Limb (tissue), 2 donors: ENCODE results near the gene GJA1.
"Not testable (repeated sequence)": the region's sequence is repeated elsewhere in the genome, so short reads cannot be mapped to it uniquely, and the experiment has no call there.

Experiments
- DNase-seq, 2 donors: peaks; one replicate each; pipeline ENCODE4 v3.0.0-alpha.2; 2016; ENCODE audit errors: extremely low spot score in 2 of 2

GJA1 gene

DNA sequence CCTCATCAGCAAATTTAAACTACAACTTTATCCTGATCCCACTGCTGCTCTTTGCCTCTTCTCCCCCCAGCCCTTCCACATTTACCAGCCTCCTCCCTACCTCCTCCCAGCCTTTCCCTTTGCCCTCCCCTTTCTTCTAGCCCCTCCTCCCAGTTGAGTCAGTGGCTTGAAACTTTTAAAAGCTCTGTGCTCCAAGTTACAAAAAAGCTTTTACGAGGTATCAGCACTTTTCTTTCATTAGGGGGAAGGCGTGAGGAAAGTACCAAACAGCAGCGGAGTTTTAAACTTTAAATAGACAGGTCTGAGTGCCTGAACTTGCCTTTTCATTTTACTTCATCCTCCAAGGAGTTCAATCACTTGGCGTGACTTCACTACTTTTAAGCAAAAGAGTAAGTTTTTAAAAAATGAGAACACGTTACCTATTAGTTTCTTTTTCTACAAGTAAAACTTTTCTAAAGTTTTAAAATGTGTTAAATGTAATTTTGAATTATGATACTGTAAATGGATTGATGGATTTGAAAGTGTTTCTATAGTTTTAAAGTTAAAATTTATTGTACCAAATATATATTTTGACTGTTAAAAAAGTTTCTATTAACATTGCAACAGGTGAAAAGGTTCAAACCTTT, at the start of gene GJA1:
Gene GJA1, plus strand, starts transcription at position 203 of the 626 bp plus-strand sequence. CDS start 11,202 bp downstream, outside the sequence.
- peak; percentile 70 to 85 for DNase-seq

DNA sequence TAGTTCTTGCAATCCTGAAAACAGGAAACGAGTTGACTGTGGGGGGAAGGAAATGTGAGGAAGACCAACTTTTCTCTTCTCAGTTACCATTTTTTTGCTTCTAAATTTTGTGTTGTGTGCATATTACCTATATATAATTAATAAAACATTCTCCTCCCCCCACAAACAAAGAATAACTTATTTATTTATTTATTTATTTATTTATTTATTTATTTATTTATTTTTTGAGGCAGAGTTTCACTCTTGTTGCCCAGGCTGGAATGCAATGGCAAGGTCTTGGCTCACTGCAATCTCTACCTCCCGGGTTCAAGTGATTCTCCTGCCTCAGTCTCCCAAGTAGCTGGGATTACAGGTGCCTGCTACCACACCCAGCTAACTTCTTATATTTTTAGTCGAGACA, 48.9 kb upstream of the GJA1 start:
- not testable (repeated sequence) for DNase-seq

DNA sequence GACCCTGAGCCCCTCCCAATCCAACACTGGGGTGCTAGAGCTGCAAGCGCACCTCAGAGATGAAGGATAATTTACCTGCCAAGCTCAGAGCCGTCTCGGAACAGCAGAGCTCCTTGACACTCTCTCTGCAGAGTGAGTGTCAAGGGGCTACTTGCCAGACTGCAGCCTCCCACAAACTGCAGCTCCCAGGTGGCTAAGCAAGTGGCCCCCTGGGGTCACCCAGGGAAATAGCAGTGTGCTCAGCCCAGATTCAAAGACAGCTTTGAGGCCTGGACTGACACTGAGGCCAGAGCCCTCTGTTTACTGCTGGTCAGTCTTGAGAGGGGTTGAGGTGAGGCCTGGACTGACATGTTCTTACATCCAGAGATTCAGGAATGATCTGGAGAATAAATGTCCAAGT, 46.0 kb upstream of the GJA1 start:
- DNase-seq, result no peak

DNA sequence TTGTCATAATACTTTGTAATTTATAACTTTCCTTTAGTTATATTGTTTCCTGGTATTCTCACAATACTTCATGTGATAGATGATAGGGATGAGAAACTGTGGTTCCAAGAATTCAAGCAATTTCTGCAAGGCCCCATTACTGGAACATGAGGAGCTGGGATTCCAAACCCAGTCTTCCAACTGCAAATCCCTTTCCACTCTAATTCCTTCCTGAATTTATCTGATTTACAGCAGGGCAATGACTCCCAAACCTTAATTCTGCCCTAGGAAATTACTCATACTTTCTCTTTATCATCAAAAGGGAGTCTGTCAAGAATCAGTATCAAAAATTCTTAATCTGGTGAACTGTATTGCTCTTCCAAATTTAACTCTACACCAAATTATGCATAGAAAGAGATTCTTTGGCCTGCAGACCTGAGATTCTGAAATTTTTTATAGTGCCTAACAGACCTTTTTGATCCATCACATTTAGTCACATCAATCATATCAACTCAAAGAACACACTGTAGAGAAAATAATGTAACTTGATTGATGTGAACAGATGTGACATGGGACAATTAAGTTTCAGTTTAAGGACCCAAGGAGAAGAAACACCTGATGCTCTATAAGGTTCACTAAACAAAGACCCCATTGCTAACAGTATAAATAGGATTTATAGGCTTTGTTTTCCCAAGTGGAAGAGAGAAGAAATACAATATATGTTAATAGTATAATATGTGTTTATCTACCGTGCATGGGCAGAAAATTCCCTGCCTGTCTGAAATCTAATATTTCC, 41.5 kb upstream of the GJA1 start:
- DNase-seq, result no peak

DNA sequence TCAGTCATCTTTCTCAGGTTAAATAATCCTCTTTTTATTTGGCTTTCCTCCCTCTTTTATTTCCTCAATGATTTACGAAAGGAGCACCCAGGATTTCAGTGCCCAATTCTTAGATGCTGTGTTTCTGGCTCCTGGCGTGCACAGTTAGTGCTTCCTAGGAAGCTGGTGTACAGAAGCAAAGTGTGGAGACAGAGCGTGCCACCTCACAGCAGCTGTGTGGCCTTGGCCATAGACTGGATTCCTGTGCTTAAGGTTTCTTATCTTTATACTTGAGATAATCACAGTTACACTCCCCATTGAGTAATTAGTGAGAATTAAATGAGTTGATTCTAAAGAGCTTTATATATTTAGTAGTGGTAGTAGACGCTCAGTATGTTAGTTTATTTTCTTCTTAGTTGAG, 39.7 kb upstream of the GJA1 start:
- no peak for DNase-seq

DNA sequence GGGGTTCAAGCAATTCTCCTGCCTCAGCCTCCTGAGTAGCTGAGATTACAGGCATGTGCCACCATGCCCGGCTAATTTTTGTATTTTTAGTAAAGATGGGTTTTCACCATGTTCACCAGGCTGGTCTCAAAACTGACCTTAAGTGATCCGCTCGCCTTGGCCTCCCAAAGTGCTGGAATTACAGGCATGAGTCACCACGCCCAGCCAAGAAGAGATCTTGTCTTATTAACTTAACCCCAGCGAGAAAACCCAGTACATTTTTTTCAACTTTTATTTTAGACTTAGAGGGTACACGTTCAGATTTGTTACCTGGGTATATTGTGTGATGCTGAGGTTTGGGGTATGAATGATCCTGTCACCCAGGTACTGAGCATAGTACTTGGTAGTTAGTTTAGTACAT, 38.3 kb upstream of the GJA1 start:
- not testable (repeated sequence) for DNase-seq

DNA sequence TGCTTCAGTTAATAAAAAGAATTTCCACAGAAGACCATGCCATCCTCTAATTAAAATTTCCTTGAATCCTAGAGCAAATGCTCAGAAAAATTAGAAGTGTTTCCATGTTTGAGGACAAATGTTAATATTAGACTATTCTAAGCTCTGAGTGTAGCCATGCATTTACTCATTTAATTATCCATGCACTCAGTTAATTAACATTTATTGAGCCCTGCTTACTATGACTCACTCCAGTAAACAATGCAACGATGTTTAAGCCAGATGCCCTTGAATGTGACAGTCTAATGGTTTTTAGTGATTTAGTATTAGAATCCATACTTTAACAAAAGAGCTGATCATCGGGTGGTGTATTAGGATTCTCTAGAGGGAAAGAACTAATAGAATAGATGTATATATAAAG, 37.3 kb upstream of the GJA1 start:
- no peak for DNase-seq

DNA sequence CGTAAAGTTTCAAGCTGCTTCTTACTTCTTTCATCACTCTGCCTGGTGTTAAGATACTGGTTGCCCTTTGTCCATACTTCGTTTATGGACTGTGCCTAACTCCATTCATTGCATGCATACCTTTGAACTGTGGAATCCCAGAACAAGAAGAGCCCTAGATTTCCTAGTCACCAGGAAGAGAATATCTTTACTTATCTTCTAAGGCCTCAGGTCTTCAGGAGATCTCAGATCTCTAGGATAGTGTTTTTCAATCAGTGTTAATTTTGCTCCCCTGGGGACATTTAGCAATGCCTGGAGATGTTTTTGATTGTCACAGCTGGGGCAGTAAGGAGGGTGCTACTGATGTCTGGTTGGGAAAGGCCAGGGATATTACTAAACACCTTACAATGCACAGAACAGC, 35.5 kb upstream of the GJA1 start:
- no peak for DNase-seq

DNA sequence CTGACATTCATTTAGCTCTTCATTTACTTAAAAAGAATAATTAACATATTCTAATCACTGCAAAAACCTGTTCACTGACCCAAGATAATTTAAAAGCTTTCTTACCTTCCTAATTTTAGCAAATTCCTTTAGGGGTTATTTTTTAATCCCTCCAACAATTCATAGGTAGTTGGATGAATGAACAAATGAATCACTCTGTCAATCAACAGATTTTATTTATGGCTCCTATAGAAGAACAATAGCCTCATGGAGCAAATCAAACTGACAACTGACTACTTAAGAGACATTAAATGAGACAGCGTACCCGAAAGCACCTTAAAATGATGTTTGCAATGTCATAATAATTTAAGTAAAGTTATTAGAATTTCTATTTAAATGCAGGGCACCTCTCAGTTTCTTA, 31.5 kb upstream of the GJA1 start:
- no peak for DNase-seq

DNA sequence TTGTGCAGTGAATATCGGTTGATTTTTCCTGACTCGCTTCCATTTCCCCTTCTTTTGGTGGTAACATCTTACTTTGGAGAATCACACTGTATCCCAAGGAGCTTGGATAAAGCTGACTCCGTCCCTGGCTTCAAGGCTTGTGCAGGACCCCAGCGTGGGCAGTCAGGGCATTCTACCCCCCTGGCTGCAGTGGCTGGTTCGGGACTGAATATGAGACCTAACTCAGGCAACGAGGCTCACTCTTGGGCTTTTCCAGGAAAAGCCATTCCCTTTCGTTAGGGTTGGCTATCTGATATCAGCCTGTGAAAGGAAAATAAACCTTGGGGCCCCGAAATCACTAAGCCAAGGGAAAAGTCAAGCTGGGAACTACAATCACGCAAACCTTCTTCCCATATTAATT, 30.1 kb upstream of the GJA1 start:
- no peak for DNase-seq

DNA sequence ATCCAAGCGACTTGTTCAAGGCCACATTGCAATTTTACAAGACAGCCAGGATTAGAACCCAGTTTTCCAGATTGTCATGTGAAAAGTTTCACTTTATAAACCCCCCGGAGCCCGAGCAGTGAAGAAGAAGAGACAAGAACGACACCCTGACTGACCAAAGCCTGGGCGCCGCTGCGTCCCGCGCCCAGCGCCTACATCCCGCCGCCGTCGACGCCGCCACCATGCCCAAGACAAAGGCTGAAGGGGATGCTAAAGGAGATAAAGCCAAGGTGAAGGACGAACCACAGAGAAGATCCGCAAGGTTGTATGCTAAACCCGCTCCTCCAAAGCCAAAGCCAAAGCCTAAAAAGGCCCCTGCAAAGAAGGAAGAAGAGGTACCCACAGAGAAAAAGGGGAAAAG, 27.1 kb upstream of the GJA1 start:
- DNase-seq, result no peak

DNA sequence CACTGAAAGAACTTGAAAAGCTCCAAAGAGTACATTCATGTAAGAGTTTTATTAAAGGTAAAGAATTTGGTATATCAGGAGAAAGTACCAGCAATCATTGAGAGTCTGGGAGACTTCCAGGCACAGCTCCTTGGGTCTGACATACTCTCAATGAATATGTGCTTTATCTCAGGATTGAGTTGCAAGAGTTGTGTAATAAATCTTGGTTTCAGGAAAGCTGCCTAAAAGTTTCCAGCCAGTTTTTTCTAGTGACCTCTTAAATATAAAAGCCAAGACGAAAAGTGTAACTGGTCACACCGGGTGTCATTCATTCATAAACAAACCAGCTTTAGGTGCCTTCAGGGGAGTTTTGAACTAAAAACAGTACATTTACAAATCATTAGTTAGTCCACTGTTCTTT, 21.6 kb upstream of the GJA1 start:
- no peak for DNase-seq

DNA sequence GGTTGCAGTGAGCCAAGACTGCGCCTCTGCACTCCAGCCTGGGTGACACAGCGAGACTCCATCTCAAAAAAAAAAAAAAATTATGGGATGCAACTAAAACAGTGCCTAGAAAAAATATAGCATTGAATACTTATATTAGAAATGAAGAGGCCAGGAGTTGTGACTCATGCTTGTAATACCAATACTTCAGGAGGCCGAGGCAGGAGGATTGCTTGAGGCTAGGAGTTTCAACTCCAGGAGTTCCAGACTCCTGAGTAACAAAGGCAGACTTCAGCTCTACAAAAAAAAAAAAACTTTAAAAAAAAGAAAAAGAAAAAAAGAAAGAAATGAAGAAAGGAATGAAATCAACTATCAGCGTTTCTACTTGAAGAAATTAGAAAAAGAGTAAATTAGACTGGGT, 17.1 kb upstream of the GJA1 start:
- DNase-seq, result no peak

DNA sequence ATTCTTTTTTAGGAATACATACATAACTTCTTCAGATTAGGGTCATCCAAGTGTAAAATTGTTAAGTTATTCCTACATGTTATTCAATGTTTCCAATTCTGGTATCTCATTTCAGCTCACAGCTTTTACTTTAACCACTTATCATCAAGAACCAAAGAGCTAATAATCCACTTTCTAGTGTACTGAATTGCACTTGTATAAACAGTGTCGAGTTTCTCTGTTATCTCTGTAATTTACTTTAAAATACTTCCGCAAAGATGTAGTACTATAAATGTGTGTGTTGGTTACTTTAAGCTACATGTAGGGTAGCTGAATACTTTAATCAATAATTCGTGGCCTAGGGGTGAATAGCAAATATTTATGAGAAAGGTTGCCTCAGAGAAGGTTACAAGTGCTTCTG, 8.8 kb upstream of the GJA1 start:
- DNase-seq, result no peak

DNA sequence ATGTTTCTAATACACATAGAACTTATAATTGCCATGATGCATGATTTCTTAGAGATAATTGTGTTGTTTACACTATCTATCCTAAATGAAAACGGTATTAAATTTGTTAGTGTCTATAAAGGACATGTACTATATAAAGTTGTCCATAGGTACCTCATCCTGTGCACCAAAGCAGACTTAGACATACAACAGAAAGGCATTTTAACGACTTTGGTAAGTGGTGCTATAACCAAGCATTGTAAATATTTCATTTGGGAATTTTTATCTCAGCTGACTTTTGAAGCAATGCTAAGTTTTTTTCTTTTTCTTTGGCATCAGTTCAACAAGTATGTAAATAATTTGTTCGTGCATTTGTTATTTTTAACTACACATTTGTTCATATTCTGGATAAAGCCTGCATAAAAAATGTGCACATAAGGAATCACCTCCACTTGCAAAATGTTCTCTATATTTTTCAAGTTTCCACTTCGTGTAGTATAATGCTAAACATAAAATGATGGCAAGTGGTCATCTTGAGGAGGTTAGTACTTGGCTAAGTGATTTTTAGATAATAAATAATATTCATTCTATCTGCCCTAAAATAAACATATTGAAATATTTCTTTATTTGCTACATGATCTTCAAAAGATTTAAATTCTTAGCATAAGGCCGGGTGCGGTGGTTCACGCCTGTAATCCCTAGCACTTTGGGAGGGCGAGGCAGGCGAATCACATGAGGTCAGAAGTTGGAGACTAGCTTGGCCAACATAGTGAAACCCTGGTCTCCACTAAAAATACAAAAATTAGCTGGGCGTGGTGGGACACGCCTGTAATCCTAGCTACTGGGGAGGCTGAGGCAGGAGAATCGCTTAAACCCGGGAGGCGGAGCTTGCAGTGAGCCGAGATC, 6.3 kb upstream of the GJA1 start:
- no peak for DNase-seq

DNA sequence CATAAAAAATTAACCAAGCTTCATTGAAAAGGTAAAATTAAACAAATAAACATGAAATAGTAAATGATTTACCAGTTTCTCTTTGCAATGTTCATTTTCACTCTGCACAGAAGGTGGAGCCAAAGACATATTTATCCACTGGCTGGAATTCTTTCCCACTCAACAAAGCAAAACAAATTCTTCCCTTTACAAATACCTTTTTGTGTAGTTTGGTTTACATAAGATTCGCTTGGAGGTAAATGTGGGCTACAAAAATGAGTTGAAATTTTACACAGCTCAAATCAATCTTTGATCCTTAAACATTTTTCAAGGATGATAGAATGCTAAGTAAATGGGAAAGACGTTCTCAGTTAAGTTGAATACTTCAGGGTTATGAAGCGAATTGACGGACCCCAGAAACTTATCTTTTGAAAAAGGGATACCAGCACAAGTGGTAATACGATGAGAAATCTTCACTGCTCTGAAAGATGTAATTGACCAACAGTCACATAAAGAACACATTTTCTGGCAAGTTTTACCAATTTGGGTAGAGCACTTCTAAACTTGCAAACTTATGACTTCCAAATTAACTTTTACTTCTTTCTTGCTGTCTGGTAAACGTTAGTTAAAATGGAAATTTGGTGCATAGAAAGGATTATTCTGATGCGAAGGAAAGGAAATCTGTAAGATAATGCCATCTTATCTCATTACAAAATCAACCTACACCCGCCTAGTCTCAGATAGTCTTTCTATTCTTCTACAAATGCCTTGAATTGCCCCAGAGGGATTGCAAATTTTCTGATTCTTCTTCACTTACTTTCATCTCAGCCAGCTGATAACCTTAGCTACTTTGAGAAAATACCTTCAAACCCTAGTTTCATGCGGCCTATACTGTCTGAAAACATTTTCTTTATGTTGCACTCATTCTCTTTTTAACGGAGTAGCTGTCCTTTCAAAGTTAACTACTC, 4.7 kb upstream of the GJA1 start:
- DNase-seq, result peak in 1 of 2 donors; percentile 79

DNA sequence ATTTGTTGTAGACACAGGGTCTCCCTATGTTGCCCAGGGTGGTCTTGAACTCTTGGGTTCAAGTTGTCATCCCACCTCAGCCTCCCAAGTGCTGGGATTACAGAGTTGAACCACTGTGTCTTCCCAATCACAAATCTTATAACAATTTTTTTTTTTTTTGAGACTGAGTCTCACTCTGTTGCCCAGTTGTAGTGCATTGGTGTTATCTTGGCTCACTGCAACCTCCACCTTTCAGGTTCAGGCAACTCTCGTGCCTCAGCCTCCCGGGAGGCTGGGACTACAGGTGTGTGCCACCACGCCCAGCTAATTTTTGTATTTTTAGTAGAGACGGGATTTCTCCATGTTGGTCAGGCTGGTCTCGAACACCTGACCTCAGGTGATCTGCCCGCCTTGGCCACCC, 3.7 kb upstream of the GJA1 start:
- not testable (repeated sequence) for DNase-seq

DNA sequence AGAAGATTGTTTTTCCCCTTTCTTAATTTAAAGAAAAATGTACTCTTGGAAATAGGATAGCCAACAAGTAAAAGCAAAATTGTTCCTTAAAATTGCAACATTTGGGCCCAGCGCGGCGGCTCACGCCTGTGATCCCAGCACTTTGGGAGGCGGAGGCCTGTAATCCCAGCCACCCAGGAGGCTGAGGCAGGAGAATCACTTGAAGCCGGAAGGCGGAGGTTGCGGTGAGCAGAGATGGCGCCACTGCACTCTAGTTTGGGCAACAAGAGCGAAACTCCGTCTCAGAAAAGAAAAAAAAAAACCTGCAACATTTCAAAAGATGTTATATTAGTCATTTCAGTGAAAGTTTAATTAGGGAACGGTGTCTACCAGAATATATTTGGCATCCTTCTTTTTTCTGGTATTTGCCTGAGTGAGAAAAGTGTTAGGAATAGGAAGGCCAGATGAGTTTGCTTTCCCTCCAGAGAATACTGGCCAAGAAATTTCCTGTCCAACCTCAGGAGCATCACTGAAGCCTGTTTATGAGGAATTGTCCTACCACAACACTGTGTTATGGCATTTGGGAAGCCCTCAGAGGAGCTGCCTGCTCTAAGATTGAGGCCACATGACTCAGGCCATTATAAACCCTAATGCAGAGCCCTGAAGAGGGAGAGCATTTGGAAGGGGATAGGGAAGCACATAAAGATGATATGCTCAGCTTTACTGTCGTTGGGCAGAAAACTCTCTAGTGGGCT, 1.2 kb upstream of the GJA1 start:
- DNase-seq, result no peak

DNA sequence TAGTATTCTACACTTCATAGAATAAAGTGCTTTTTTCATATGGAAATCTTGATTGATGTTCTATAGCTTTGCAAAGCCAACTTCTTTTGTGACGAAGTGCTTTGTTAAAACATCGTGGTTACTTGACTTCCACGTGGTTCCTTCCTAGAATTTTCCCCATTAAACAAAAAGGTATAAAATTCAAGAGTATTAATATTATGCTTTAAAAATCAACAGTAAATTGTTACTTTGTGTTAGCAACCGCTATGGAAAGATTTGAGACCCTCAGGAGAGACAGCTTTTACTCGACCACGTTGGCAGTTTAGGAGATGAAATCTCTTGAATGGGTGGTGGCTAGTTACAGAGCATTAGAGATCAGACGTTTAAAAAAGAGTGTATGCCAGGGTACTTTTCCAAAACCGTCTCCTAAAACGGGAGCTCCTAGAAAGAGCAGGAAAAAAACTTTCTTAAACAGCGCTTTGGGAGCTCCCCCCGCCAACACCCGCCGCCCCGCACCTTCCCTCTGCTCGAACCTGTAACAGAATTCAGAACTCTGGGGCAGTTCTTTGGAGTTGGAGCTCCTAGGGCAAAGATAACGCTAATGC, 920 bp downstream of the GJA1 start:
- peak in 1 of 2 donors; percentile 61 for DNase-seq
